HepG2 (cell line): ENCODE measurements around the gene GPC6.

Experiments
- FOSL2 ChIP-seq: sonication (generic); formaldehyde crosslinking; IDR thresholded peaks from 2 replicates; pipeline ENCODE4 v1.4.0; 2020; ENCODE audit warnings: missing genetic modification reagents
- KAT8 ChIP-seq: IDR thresholded peaks from 2 replicates; pipeline ENCODE4 v1.6.1; 2016; ENCODE audit warnings: missing genetic modification reagents, missing compliant biosample characterization
- MYNN ChIP-seq: sonication (generic); formaldehyde crosslinking; IDR thresholded peaks from 2 replicates; pipeline ENCODE4 v1.4.0; 2020; ENCODE audit warnings: mild to moderate bottlenecking, low read depth, missing genetic modification reagents
- NFE2L2 ChIP-seq: fragments of 150-350 bp; IDR thresholded peaks from 2 replicates; pipeline ENCODE4 v1.6.1; 2014; ENCODE audit warnings: low read length
- RXRA ChIP-seq: sonication (generic); formaldehyde crosslinking; IDR thresholded peaks from 2 replicates; pipeline ENCODE4 v1.5.1; 2020; ENCODE audit warnings: missing genetic modification reagents
- SP2 ChIP-seq: sonication (generic); formaldehyde crosslinking; IDR thresholded peaks from 2 replicates; pipeline ENCODE4 v1.5.1; 2020; ENCODE audit warnings: mild to moderate bottlenecking, missing genetic modification reagents
- TCF7L2 ChIP-seq: IDR thresholded peaks from 2 replicates; pipeline ENCODE4 v1.6.1; 2011; ENCODE audit warnings: mild to moderate bottlenecking, low read depth, low read length, moderate library complexity
- ZBTB7B ChIP-seq: sonication (generic); formaldehyde crosslinking; IDR thresholded peaks from 2 replicates; pipeline ENCODE4 v1.4.0; 2020; ENCODE audit warnings: missing genetic modification reagents
- ZNF777 ChIP-seq: sonication (generic); formaldehyde crosslinking; IDR thresholded peaks from 2 replicates; pipeline ENCODE4 v1.4.0; 2020; ENCODE audit warnings: missing genetic modification reagents
- TF ChIP-seq, protein P1 (sequence below): sonication (generic); formaldehyde crosslinking; IDR thresholded peaks from 2 replicates; pipeline ENCODE4 v1.4.0; 2020; ENCODE audit warnings: missing genetic modification reagents

DNA sequence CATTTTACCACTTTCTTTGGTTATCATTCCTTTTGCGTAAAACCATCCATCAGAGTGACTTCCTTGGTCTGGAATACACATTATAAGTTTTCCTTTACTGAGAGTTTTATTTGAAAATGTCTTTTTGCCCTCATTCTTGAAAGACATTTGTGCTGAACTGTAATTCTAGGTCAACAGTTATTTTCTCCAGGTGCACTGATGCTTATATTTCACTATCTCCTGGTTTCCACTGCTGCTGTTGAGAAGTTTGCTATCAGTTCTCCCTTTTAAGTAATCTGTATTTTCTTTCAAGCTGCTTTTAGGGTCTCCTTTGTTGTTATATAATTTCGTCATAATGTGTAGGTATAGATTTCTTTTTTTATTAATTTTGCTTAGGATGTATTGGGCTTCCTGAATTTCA lies 1092.9 kb downstream of the GPC6 start:
- TF ChIP-seq MYNN: no peak
- no peak for TF ChIP-seq SP2 (CRISPR knock-in tag)
- TF ChIP-seq ZNF777 (CRISPR knock-in tag): no peak
- no peak for TF ChIP-seq ZBTB7B (CRISPR knock-in tag)
- TF ChIP-seq, protein P1, sequence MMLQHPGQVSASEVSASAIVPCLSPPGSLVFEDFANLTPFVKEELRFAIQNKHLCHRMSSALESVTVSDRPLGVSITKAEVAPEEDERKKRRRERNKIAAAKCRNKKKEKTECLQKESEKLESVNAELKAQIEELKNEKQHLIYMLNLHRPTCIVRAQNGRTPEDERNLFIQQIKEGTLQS (CRISPR knock-in tag): no peak
- TF ChIP-seq FOSL2 (CRISPR knock-in tag): no peak
- TF ChIP-seq RXRA: no peak
- no peak for TF ChIP-seq KAT8 (CRISPR knock-in tag)
- no peak for TF ChIP-seq NFE2L2
- no peak for TF ChIP-seq TCF7L2
